Measurements from ENCODE around the gene NLRP2B.
"Not testable (repeated sequence)": the region's sequence is repeated elsewhere in the genome, so short reads cannot be mapped to it uniquely, and the experiment has no call there.

NLRP2B gene
- 0 to 0.24 (median 0.04) reads per million in 4 donors for total RNA-seq

- DNase-seq, result no peak
Measured at GRCh38 chrX:57680160-57680559, at the start of gene NLRP2B. TSS of gene NLRP2B (minus strand) at chrX:57680260.

GRCh38 chrX:57725995-57726394, 45.9 kb upstream of the NLRP2B start:
- not testable (repeated sequence) for DNase-seq

GRCh38 chrX:57681341-57681740, 1.3 kb upstream of the NLRP2B start:
- no peak for DNase-seq

GRCh38 chrX:57678686-57679428, 1.2 kb downstream of the NLRP2B start:
- no peak for DNase-seq

- DNase-seq, result no peak
Measured at GRCh38 chrX:57677132-57677858, 2.8 kb downstream of the NLRP2B start.

- DNase-seq, result no peak
Measured at GRCh38 chrX:57675320-57675719, 4.7 kb downstream of the NLRP2B start.

GRCh38 chrX:57674861-57675260, 5.2 kb downstream of the NLRP2B start:
- DNase-seq, result no peak

GRCh38 chrX:57669961-57670360, 10.1 kb downstream of the NLRP2B start:
- no peak for DNase-seq

GRCh38 chrX:57667010-57667409, 13.1 kb downstream of the NLRP2B start:
- DNase-seq, result no peak

GRCh38 chrX:57655065-57655464, 25.0 kb downstream of the NLRP2B start:
- DNase-seq, result no peak

- no peak for DNase-seq
Measured at GRCh38 chrX:57652705-57653104, 27.4 kb downstream of the NLRP2B start.

GRCh38 chrX:57651169-57651919, 28.7 kb downstream of the NLRP2B start:
- DNase-seq, result no peak

GRCh38 chrX:57647020-57647419, 33.0 kb downstream of the NLRP2B start:
- DNase-seq, result no peak

GRCh38 chrX:57643698-57644097, 36.4 kb downstream of the NLRP2B start:
- DNase-seq, result no peak

GRCh38 chrX:57641338-57641737, 38.7 kb downstream of the NLRP2B start:
- DNase-seq, result no peak

GRCh38 chrX:57640674-57641016, 39.4 kb downstream of the NLRP2B start:
- DNase-seq, result no peak

GRCh38 chrX:57629438-57629837, 50.6 kb downstream of the NLRP2B start:
- DNase-seq, result not testable (repeated sequence)

All from T-helper 1 cell (primary cell).